Activated CD8-positive, alpha-beta T cell treated with anti-CD3 and anti-CD28 coated beads for 36 hours (primary cell): ENCODE data around the gene WDR5B. TPM values are rescaled to one million over a fixed set of nuclear protein-coding genes. Genes with fewer than 3 reads are reported as not detected.

Experiments
- ATAC-seq: fragments of 200-7000 bp; cut with Tn5 transposase; one replicate; pipeline ENCODE4 v1.10.0; 2021; ENCODE audit warnings: mild to moderate bottlenecking, moderate library complexity
- CTCF ChIA-PET: fragments of 350-600 bp; sonication (Branson Sonifier 250); formaldehyde crosslinking; loops from one replicate; lab custom pipeline; 2021; ENCODE audit warnings: antibody characterized with exemption; lab: Charles Lee
- POLR2A ChIA-PET: fragments of 350-600 bp; sonication (Branson Sonifier 250); formaldehyde crosslinking; loops from one replicate; lab custom pipeline; 2021; ENCODE audit warnings: antibody characterized with exemption; lab: Charles Lee
- DNase-seq: peaks from one replicate; pipeline ENCODE4 v3.0.0-alpha.2; 2020
- H3K27ac Mint-ChIP-seq: one replicate; pipeline ENCODE4 v1.8.0; 2021; ENCODE audit warnings: mild to moderate bottlenecking, mixed read lengths
- H3K27me3 Mint-ChIP-seq: one replicate; pipeline ENCODE4 v1.8.0; 2021; ENCODE audit warnings: mixed read lengths
- H3K36me3 Mint-ChIP-seq: one replicate; pipeline ENCODE4 v1.8.0; 2021; ENCODE audit warnings: low read depth, mixed read lengths
- H3K4me1 Mint-ChIP-seq: one replicate; pipeline ENCODE4 v1.8.0; 2021; ENCODE audit warnings: low read depth, mixed read lengths
- H3K4me3 Mint-ChIP-seq: one replicate; pipeline ENCODE4 v1.8.0; 2021; ENCODE audit warnings: mild to moderate bottlenecking, moderate library complexity, mixed read lengths
- H3K9me3 Mint-ChIP-seq: one replicate; pipeline ENCODE4 v1.8.0; 2021; ENCODE audit warnings: mixed read lengths
- intact Hi-C: fragments of 100-400 bp; cut with micrococcal nuclease; formaldehyde crosslinking; loops from one replicate; pipeline ENCODE4 v1.10.0; 2022
- total RNA-seq, 2 experiments: library from RNA; stranded (reverse); gene quantifications; one replicate each; pipeline ENCODE4 v1.2.3, GENCODE V29; 2021
- TF ChIP-seq, protein P1 (sequence below): fragments of 200-600 bp; IDR thresholded peaks from one replicate; pipeline ENCODE4 v1.8.0; 2022; ENCODE audit warnings: antibody characterized with exemption, mild to moderate bottlenecking

The WDR5B gene
- total RNA-seq, 2 experiments from 2014 or later: 3.2 to 3.4 TPM

DNA sequence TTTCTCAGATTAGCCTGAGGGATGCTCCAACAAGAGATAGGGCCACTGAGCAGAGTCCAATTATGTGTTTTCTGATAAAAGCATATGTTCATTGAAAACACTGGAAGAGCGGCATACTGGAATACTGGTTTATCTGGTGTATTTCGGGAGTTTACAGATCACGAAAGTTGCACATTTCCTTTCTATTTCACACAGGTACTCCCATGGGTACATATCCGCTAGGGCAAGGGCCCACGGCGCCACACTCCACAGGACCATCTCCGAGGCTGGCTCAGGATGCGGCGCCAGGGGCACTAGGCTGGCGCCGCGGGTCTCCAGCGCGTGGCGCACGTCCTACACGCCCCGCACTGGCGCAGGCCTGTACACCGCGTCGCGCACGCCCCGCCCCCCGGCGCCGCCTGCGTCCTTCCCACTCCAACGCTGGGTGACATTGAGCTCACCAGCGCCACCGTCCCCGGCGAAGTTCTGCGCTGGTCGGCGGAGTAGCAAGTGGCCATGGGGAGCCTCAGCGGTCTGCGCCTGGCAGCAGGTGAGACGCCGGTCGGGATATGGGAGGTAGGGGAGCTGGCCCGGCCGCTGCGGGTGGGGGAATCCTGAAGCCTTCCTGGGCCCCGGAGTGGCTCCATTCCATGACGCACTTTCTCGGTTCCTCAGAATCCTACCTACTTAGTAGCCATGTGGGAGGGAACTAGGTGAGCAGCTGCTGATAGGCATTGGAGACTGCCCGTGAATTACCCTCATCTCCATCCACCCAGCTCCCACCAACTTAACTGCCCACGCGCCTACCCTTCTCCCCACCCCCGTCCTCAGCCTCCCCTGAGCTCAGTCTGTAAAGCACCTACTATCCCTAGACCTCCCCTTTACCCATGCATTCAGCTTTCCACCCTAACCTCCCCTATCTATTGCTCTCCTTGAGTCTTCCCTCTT, 31.8 kb downstream of the WDR5B start, which contains the start of gene FAM162A:
Gene FAM162A (plus strand): TSS at position 412 of the 927 bp plus-strand sequence. CDS start 84 bp downstream, at position 496.
- peaks cover 53% of the 10 kb centered on the region for H3K36me3 Mint-ChIP-seq
- CTCF ChIA-PET: interaction anchor here (0.6 to 2.9 kb wide), 20 partner anchors 9 to 321 kb away, joined by 3 to 40 read pairs (median 4); partner anchors contain the start of genes KPNA1, PARP14 and WDR5B
- intact Hi-C loops: loop anchor here (10.0 kb wide), 1 partner anchor 411 kb away; the partner anchor contains the start of genes HSPBAP1 and SLC49A4

DNA sequence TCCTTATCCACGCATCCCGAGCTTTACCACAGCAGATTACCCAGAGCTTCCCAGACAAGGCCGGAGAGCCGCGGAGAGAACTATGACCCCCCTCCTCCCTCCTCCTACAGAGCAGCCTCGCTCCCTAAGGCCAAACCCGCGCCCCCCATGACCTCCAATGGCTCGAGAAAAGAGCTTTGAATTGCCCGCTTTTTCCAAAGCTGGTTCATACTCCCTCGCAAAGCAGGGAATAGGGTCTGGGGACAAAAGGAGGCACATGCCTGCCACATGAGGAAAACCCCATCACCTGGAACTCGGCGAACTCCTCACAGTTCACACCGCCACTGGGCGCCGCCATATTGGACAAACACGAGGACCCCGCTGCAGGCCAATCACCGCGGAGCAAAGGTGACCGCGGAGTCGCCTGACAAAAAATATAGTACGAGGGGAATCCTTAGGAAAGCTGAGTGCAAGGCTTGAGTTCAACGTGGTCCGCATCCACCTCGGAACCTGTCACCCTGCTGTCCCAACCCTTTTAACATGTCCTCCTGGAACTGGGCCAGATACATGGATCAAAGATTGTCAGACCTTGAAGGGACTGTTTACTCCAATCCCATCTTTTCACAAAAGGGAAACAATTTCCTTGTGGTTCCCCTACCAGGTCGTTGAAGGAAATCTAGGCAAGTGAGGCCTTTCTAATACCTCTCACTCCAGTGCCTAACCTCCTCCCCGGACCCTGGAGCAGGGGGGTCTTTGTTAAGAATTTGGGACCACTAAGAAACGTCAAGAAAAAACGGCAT, 32.8 kb downstream of the WDR5B start, which contains the start of gene MIX23:
Gene MIX23 (minus strand): TSS at position 344 of the 779 bp plus-strand sequence. CDS start 7 bp downstream, at position 337.
- TF ChIP-seq, protein P1, sequence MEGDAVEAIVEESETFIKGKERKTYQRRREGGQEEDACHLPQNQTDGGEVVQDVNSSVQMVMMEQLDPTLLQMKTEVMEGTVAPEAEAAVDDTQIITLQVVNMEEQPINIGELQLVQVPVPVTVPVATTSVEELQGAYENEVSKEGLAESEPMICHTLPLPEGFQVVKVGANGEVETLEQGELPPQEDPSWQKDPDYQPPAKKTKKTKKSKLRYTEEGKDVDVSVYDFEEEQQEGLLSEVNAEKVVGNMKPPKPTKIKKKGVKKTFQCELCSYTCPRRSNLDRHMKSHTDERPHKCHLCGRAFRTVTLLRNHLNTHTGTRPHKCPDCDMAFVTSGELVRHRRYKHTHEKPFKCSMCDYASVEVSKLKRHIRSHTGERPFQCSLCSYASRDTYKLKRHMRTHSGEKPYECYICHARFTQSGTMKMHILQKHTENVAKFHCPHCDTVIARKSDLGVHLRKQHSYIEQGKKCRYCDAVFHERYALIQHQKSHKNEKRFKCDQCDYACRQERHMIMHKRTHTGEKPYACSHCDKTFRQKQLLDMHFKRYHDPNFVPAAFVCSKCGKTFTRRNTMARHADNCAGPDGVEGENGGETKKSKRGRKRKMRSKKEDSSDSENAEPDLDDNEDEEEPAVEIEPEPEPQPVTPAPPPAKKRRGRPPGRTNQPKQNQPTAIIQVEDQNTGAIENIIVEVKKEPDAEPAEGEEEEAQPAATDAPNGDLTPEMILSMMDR: no peak
- intact Hi-C loops: loop anchor here (10.0 kb wide), 1 partner anchor 412 kb away; the partner anchor contains the start of genes HSPBAP1 and SLC49A4
- ChIA-PET CTCF (interaction anchor here (0.9 to 2.9 kb wide), 8 partner anchors 10 to 298 kb away, joined by 3 to 40 read pairs (median 4); partner anchors contain the start of genes PARP14 and WDR5B), POLR2A (interaction anchor here (0.7 to 3.1 kb wide), 9 partner anchors 11 to 683 kb away, joined by 3 to 19 read pairs (median 4); partner anchors contain the start of gene WDR5B)
- H3K27ac Mint-ChIP-seq: peak within 1 kb of the TSS; percentile 96
- peaks cover 56% of the 10 kb centered on the region for H3K36me3 Mint-ChIP-seq
- H3K9me3 Mint-ChIP-seq: no peaks in the 10 kb centered on the region
- peak; percentile 93 for DNase-seq
- peak within 1 kb of the TSS; percentile 97 for H3K4me3 Mint-ChIP-seq
- H3K4me1 Mint-ChIP-seq: peaks cover 58% of the 10 kb centered on the region
- no peaks in the 10 kb centered on the region for H3K27me3 Mint-ChIP-seq
- ATAC-seq: peak; percentile 55

More for the DNA sequence above, 31.8 kb downstream of the WDR5B start, which contains the start of gene FAM162A:
- peak within 1 kb of the TSS; percentile 96 for H3K27ac Mint-ChIP-seq
- POLR2A ChIA-PET: interaction anchor here (0.6 to 3.1 kb wide), 15 partner anchors 10 to 299 kb away, joined by 3 to 19 read pairs (median 3); partner anchors contain the start of genes PARP14 and WDR5B
- peak within 1 kb of the TSS; percentile 97 for H3K4me3 Mint-ChIP-seq
- DNase-seq (peak; percentile 96), ATAC-seq (peak; percentile 91)
- no peaks in the 10 kb centered on the region for H3K27me3 Mint-ChIP-seq
- H3K9me3 Mint-ChIP-seq: no peaks in the 10 kb centered on the region
- TF ChIP-seq, protein P1: no peak
- peaks cover 57% of the 10 kb centered on the region for H3K4me1 Mint-ChIP-seq

DNA sequence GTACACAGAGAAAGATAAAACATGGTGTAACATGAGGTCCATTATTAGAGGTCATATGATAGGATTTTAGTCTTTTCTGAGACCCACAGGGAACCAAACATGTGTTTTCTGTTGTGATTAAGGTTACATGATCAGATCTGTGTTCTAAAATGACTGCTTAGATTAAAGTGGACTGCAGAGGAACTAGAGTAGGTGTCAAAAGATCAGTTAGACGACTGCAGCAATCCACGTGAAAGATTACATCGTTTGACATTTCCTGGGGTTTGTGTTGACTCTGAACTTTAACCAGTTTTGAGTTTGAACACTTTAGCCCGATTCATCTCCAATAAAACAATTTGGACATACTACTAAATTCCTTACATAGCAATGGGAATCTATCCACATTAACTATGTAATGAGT, 37.9 kb downstream of the WDR5B start:
- Mint-ChIP-seq H3K27me3 (no peaks in the 10 kb centered on the region), H3K27ac (peak overlapping the region; percentile 76)

DNA sequence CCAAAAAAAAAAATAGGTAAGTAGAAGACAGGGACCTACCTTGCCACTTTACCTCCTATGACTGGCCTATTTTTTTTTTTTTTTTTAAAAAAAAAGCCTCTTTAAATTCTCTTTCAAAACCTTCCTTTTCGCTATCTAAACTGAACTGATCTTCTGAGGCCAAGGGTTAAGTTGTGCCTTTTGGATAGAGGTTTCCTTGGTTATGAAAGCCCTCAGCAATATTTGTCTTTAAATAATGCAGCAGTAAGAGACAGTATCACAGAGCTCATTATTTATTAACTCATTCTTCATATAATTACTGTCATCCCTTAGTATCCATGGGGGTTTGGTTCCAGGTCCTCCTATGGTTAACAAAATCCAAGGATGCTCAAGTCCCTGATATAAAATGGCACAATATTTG, 41.8 kb downstream of the WDR5B start:
- no peak overlapping the region for H3K4me3 Mint-ChIP-seq
- H3K27ac Mint-ChIP-seq: no peak overlapping the region
- intact Hi-C loops: no loop called here
- H3K27me3 Mint-ChIP-seq: no peaks in the 10 kb centered on the region
- TF ChIP-seq, protein P1: no peak
- peaks cover 20% of the 10 kb centered on the region for H3K4me1 Mint-ChIP-seq
- POLR2A ChIA-PET: no interaction called here
- H3K9me3 Mint-ChIP-seq: no peaks in the 10 kb centered on the region
- ATAC-seq: no peak
- CTCF ChIA-PET: interaction anchor here (1.2 kb wide), 1 partner anchor 245 kb away, joined by 4 read pairs; no protein-coding TSS in a partner anchor
- no peak for DNase-seq
- peaks cover 54% of the 10 kb centered on the region for H3K36me3 Mint-ChIP-seq

More for the DNA sequence above, 37.9 kb downstream of the WDR5B start:
- TF ChIP-seq, protein P1: no peak
- ATAC-seq: peak; percentile 64
- Mint-ChIP-seq H3K36me3 (peaks cover 53% of the 10 kb centered on the region), H3K9me3 (no peaks in the 10 kb centered on the region), H3K4me1 (peaks cover 45% of the 10 kb centered on the region), H3K4me3 (no peak overlapping the region)
- ChIA-PET POLR2A (no interaction called here), CTCF (no interaction called here)
- DNase-seq: peak; percentile 34
- intact Hi-C loops: no loop called here
